ENCODE measurements around the gene LYPLAL1.

DNA sequence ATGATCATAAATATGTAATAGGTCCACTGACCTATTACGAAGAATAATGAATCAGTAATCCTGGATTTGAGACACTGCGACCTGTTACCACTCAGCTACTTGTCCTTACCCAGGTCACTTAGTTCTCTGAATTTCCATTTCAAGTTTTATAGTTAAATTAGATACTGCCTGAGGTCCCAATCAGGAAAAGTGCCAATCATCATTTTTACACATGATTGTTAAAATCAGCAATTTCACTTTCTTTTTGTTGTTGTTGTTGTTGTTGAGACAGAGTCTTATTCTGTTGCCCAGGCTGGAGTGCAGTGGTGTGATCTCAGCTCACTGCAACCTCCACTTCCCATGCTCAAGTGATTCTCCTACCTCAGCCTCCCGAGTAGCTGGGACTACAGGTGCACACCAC is 22.8 kb upstream of the LYPLAL1 start:
- TF ChIP-seq CTCF (IDR thresholded peaks at IDR 0.05; ENCODE audit: low read depth, low read length) (no peak), POLR2A (IDR thresholded peaks at IDR 0.05; ENCODE audit: extremely low read depth, insufficient read length) (no peak)

All from NB4 (cell line).